ENCODE results near the gene SUN2. TPM values are rescaled to one million over a fixed set of nuclear protein-coding genes. Genes with fewer than 3 reads are reported as not detected.

Gene SUN2
- total RNA-seq, 1 donor from 2014 or later: 472 TPM

DNA sequence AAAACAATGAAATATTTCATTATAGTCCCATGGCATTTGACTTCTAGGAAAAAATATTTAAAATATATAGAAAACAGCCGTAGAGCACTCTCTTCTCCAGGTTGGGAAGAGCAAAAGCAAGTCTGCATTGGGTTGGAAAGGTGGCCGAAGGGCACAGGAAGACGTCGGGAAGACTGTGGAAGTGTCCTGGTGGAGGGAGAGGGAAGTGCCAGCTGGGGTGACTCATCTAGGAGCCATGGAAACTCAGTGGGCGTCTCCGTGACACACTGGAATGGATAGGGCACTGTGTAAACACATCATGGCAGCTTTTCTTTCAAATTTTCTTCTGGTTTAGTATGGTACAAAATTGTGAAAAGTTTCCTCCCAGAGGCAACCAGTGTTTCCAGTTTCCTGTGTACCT lies 37.4 kb downstream of the SUN2 start:
- intact Hi-C loops (cut with micrococcal nuclease): no loop called here

GRCh38 chr22:38717244-38717643 lies 38.6 kb downstream of the SUN2 start:
- intact Hi-C loops (cut with micrococcal nuclease): no loop called here

DNA sequence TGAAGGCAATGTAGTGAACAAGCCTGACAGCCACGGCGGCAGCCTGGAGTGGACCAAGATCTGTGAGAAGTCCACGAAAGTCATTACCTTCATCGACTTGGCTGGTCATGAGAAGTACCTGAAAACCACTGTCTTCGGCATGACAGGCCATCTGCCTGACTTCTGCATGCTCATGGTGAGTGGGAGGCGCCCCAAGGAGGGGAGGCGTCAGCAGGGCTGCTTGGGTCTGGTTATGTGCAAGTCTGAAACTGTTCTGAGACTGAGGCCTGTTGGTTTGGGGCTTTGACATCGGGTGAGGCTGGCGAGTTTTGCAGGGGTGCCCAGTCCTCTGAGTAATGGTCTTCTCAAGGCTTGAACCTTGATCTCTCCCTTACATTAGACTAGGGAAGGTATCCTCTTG lies 39.0 kb downstream of the SUN2 start:
- intact Hi-C loops (cut with micrococcal nuclease): no loop called here

DNA sequence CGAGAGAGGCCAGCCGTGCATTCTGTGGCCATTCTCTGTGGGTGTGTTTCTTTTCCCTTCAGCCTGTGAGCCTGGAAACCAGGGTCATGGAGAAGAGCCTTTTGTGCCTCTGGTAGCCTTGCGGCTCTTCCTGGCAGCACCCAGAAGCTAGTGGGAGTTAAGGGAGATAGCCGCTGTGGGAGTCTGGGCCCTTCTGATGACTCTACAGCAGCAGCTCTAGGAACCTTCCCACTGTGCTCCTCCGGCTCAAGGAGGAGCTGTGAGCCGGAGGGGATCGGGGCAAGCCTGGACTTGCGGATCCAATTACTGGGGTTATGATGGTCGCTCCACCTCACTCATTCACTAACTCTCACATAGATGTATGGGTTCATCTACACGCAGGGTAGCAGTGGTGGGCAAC lies 39.5 kb downstream of the SUN2 start:
- intact Hi-C loops (cut with micrococcal nuclease): no loop called here

GRCh38 chr22:38715852-38716251 lies 39.9 kb downstream of the SUN2 start:
- intact Hi-C loops (cut with micrococcal nuclease): no loop called here

DNA sequence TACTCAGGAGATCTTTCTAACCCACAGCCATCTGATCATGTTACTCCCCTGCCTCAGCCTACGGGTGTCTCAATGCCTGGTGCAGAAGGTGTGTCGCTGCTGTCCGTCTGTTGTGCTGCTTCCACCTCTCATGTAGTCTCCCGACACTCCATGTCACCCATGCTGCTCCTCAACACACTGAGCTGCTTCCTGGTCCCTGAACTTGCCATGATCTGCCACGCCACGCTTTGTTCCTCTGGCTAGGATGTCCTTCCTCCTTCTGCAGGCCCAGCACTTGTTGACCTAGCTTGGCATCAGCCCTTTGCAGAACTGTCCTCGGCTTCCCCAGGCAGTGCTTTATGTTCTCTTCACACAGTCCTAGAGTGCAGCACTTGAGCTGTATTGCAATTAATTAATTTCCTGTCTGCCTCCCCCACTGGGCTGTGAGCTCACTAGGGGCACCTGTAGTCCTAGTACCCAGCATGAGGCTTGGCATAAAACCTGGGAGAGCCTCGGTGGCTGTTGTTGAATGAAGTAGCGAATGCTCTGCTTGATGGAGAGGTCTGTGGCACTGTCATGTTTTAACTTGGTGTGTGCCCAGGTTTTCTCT lies 40.5 kb downstream of the SUN2 start:
- intact Hi-C loops (cut with micrococcal nuclease): no loop called here

- intact Hi-C loops (cut with micrococcal nuclease): no loop called here
Observed at GRCh38 chr22:38713921-38714320, 41.9 kb downstream of the SUN2 start.

- intact Hi-C loops (cut with micrococcal nuclease): no loop called here
Observed at GRCh38 chr22:38712486-38713207, 43.2 kb downstream of the SUN2 start.

DNA sequence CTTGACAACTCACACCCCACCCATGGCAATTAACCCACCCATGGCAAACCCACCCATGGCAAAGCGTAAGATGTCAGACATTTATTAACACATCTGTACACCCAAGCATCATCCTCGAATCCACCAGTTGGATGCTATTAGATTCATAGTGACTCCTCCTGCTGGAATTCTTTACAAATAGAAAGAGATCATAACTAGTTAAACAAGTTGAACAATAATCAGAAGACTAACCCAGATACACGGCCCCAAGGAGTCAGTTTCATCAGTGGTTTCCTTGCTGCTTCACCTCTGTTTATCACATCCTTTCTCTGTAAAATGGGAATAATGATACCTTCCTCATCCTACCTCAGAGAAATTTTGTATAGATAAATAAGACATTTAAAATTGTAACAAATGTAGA lies 44.9 kb downstream of the SUN2 start:
- intact Hi-C loops (cut with micrococcal nuclease): no loop called here

DNA sequence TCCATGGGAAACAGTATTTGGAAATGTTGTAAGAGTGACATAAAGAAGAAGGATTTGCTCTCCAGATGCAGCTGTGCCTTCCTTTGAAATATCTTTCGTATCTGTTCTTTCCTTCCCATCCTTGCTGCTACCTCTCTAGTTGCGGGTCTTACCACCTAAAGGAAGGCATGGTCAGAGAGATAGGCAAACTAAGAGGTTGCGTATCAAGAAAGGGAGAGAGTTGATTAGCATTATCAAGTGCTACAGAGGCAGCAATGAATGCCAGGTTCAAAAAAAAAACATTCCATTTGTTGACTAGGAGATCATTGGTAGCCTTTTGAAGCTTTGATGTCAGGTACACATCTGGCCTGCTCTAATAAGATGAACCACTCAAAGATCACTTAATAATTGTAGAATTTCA lies 45.4 kb downstream of the SUN2 start:
- intact Hi-C loops (cut with micrococcal nuclease): no loop called here

DNA sequence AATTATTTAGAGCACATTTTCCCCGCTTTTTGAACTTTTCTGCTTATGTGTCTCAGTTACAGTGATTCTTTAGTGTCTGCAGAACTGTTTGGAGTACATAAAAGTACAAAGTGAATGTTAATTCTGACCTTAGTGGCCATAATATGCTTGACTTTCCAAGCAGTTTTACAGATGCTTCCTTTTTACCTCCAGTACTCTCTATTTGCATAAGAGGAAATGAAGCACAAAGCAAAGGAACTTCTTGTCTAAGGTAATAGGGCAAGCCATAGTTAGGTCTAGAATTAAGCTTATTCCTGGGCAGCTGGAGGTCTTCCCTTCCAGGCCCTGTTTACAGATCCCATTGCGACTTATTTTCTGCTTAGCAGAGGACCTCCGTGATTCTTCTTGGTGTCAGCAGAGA lies 46.5 kb downstream of the SUN2 start:
- intact Hi-C loops (cut with micrococcal nuclease): loop anchor here (5.0 kb wide), 1 partner anchor 137 kb away; the partner anchor contains the start of gene DMC1

DNA sequence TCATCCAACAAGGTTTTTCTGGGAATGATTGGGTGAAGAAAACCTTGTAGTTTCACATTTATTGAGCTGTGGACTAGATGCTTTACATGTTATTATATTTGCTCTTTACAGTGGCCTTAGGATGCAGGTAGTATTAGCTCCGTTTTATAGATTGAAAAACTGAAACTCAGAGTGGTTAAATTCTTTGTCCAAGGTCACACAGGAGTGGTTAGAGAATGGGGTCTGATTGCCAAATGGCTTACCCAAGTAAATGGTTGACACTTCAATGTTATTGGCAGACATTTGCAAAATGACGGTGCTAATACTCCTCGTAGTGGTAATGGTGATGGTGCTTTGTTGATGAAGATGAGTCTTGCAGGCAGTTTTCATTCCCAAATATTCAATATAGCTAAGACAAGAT lies 47.8 kb downstream of the SUN2 start:
- intact Hi-C loops (cut with micrococcal nuclease): loop anchor here (5.0 kb wide), 1 partner anchor 136 kb away; the partner anchor contains the start of gene DMC1

DNA sequence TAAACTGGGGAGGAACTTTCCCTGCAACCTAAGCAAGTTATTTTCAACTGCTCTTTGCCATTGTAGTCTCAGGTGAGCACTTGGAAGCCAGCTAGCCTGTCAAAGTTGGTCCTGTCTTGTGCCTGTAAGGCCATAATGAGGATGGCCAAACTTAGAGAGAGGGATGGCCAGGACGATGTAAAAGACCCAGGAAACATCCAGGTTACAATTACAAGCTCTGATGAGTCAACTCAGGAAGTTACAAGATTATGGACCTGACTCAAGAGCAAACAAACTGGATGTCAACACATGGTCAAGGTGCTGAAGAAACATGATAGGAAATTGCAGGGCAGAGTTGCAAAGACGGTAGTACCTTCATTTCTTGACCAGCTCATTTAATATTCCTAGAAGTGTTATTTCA lies 48.5 kb downstream of the SUN2 start:
- intact Hi-C loops (cut with micrococcal nuclease): loop anchor here (5.0 kb wide), 1 partner anchor 135 kb away; the partner anchor contains the start of gene DMC1

- intact Hi-C loops (cut with micrococcal nuclease): loop anchor here (5.0 kb wide), 1 partner anchor 135 kb away; the partner anchor contains the start of gene DMC1
Observed at GRCh38 chr22:38706901-38707195, 49.0 kb downstream of the SUN2 start.

GRCh38 chr22:38706101-38706900 lies 49.5 kb downstream of the SUN2 start:
- intact Hi-C loops (cut with micrococcal nuclease): loop anchor here (5.0 kb wide), 1 partner anchor 134 kb away; the partner anchor contains the start of gene DMC1

GRCh38 chr22:38705235-38706100 lies 50.3 kb downstream of the SUN2 start, which contains the start of gene GTPBP1:
TSS of gene GTPBP1 (plus strand) at chr22:38705944. CDS start at chr22:38705956, 12 bp downstream.
- intact Hi-C loops (cut with micrococcal nuclease): loop anchor here (1.0 to 5.0 kb wide), 4 partner anchors 49 to 613 kb away; partner anchors contain the start of genes DDX17, DMC1 and RPL3

- intact Hi-C loops (cut with micrococcal nuclease): loop anchor here (1.0 to 5.0 kb wide), 4 partner anchors 50 to 614 kb away; partner anchors contain the start of genes DDX17, DMC1 and RPL3
Observed at GRCh38 chr22:38704654-38705234, 51.1 kb downstream of the SUN2 start.

GRCh38 chr22:38700789-38701628 lies 54.8 kb downstream of the SUN2 start, which contains the start of gene JOSD1:
TSS of gene JOSD1 (minus strand) at chr22:38700943. CDS start at chr22:38699987, 956 bp downstream.
- intact Hi-C loops (cut with micrococcal nuclease): loop anchor here (1.0 to 2.0 kb wide), 2 partner anchors 20 to 45 kb away; partner anchors contain the start of genes CBY1, FAM227A and TOMM22

GRCh38 chr22:38700270-38700788 lies 55.5 kb downstream of the SUN2 start:
- intact Hi-C loops (cut with micrococcal nuclease): loop anchor here (1.0 to 2.0 kb wide), 2 partner anchors 20 to 44 kb away; partner anchors contain the start of genes CBY1, FAM227A and TOMM22
